ENCODE measurements around the gene ADD1.
"Not testable (repeated sequence)": the region's sequence is repeated elsewhere in the genome, so short reads cannot be mapped to it uniquely, and the experiment has no call there.

ADD1 gene

GRCh38 chr4:2950221-2950989 lies 106.8 kb downstream of the ADD1 start:
- no peak for DNase-seq

DNA sequence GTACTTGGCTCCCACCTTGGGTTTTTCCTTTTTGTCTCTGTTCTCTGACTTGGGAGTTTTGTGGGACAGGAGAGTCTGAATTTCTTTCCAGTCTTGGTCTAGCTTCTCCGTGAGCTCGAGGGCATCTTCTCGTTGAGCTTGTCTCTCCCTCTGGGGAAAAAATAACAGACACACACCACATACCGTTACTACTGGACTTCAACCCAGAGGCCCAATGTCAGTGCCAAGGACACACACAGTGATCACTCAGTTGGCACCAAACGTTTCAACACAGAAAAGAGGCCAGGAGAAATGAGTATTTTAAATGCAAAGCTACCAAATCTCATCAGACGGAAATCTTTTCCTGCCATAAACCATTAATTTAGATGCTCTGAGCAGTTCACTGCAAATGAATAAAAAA lies 109.9 kb downstream of the ADD1 start:
- DNase-seq, result no peak

- DNase-seq, result no peak
Observed at GRCh38 chr4:2954358-2955185, 110.9 kb downstream of the ADD1 start.

DNA sequence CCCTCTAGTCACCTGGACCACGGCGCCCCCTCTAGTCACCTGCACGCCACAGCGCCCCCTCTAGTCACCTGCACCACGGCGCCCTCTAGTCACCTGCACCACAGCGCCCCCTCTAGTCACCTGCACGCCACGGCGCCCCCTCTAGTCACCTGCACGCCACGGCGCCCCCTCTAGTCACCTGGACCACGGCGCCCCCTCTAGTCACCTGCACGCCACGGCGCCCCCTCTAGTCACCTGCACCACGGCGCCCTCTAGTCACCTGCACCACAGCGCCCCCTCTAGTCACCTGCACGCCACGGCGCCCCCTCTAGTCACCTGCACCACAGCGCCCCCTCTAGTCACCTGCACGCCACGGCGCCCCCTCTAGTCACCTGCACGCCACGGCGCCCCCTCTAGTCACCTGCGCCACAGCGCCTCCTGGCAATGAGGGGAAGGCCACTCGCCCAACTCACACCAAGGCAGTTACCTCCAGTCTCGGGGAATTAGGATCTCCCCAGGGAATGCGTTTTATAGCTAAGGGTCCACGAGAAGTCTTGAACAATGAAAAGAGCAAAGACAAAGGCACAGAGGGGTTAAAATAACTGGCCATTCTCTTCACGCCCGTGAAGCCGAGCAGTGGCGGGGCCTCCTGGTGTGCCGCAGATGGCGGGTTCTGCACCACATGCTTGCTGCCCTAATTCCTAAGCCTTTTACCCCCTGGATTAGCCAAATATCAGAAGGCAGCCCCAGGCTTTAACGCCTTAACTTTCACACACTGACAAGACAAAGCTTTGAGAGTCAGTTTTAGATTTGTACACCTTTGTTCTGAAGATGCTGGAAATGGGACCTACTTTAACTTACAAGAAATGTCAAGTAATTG lies 111.8 kb downstream of the ADD1 start:
- not testable (repeated sequence) for DNase-seq

DNA sequence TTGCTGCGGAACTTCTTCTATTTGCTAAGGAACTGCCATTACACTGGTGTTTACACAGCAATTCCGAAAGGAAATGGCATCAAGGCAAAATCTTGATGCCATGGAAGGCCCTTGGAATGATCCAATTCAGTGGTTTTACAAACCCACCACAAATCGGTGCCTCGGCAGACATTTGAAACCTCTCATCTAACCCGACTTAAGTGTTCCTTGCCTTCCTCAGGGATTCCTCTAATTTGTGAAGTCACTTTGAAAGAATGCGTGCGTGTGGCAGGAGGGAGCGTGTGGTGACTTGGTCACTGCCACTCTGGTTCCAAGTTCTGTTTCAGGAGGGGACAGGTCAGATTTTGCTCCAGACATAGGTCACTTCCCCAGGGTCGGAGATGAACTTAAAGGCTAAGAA lies 114.8 kb downstream of the ADD1 start:
- peak; percentile 73 for DNase-seq

DNA sequence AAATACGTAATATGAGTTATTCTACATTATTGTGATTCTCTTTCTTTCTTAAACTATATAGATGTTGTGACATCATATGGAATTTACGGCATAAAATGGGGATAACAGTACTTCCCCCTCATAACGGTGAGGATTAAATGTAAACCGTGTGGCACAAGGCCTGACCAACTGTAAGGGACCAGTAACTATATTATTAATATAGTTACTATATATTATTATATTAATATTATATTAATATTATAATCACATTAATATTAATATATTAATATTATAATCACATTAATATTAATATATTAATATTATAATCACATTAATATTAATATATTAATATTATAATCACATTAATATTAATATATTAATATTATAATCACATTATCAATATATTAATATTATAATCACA lies 116.8 kb downstream of the ADD1 start:
- not testable (repeated sequence) for DNase-seq

GRCh38 chr4:2961421-2961810 lies 117.8 kb downstream of the ADD1 start:
- no peak for DNase-seq

- no peak for DNase-seq
Observed at GRCh38 chr4:2961811-2962441, 118.3 kb downstream of the ADD1 start.

GRCh38 chr4:2962614-2963174 lies 119.0 kb downstream of the ADD1 start:
- DNase-seq, result peak; percentile 36

DNA sequence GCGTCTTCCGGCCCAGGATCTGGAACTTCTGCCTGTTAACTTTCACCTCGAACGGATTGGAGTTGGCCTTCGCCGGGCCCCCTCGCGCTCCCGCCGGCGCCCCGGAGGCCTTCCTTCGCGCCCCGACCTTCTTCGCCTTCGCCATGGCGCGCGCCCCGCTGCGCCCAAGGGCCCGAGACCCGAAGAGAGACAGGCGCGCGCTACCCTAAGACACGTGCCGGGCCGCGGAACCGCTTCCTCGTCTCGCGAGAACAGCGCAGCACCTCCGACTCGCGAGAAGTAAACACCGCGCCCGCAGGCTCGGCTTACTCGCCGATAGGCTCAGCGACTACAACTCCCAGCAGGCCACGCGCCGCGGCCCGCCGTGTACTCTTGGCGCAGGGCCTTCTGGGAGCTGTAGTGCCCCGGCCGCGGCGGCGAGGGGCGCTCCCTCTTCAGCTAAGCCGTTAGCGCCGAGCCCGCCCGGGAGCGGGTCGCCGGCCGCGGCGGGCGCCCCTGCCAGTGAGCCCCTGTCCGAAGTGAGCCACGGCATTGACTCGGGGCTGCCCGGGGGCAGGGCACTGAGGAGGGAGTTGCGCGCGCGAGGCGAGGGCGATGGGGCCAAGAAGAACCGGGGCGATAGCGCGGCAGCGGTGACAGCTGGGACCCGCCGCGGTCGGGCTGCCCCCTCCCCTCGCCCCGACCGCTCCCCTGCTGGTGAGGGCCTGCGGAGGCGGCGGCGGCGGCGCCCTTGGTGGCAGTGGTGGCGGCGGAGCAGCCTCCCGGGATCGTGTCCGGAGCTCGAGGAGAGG lies 119.7 kb downstream of the ADD1 start, which contains the start of the genes GRK4 and NOP14:
Gene GRK4, plus strand, starts transcription at position 397 of the 791 bp plus-strand sequence. CDS start 500 bp downstream, outside the sequence.
Gene NOP14, minus strand, starts transcription at position 232 of the 791 bp plus-strand sequence. Its CDS starts 87 bp downstream, at position 145.
- DNase-seq, result peak; percentile 99

DNA sequence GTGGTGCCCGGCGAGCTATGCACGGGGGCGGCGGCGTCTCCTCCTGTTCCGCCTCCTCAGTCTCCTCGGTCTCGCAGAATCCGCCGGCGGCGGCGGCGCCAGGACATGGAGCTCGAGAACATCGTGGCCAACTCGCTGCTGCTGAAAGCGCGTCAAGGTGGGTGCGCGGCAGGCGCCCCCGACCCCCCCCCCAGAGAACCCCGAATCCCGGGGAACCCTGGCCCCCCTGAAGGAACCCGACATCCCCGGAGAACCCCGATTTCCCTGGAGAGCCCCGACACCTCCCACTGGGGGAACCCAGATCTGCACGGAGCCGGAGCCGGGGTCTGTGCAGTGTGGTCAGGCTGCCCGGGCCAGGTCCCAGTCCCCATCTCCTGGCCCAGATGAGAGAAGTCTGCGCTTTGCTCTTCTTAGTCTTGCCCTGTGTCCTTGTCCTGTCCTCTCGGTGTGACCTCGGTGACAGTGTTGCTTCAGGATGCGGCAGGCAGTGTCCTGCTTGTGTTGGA lies 120.4 kb downstream of the ADD1 start:
- DNase-seq, result peak; percentile 54

DNA sequence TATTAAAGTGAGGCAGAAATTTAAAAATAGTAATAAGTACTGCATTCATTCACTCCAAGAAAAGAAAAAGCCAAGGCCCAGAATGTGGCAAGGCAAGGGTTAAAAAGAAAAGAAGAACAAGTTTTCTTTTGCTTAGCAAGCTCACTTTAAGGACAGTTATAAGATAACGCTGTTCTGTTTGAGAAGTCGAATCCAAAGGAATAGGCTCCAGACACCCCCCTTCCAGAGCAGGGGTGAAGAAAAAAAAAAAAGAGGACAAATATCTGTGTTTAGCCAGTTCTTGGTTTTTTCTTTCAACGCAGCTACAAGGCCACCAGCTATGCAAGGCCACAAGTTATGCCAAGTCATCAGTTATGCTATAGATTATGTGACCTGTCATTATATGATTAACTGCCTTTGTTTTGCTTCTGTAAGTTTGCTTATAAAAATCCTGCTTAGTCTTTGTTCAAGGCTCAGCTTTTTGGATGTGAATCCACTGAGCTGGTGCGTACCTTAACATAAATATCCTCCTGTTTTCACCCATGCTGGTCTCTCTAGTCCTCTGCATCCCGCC lies 121.1 kb downstream of the ADD1 start:
- no peak for DNase-seq

DNA sequence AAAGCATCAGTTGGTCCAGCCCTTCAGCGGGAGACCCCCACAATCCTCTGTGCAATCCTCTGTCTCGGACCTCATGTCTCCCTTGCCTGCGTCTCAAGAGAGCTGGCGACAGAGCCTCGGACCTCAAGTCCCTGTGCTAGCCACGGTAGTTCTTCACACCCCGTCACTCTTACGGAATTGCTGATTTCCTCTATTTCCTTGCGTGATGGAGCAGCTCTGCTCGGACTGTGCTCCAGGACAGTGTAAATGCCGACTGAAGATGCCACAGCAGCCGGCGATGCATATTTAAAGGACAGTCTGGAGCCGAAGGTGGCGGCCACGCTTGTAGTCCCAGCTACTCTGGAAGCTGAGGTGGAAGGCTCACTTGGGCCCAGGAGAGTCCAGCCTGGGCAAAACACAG lies 121.6 kb downstream of the ADD1 start:
- no peak for DNase-seq

DNA sequence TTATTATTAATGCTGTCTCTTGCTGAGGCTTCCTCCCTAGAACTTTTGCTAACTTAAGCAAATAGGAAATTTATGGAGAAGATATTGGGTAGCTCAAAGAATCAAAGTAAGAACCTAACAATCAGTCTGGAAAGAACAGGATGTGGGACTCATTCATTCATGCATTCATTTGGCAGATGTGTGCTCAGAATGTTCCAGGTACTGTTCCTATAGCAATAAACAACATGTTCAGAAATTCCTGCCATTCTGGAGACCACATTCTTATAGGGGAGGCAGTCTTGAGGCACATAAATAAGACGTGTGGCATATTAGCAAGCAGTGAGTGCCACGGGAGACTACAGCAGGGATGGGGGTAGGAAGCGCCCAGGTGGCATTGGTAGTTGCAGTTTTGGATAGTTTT lies 124.7 kb downstream of the ADD1 start:
- no peak for DNase-seq

DNA sequence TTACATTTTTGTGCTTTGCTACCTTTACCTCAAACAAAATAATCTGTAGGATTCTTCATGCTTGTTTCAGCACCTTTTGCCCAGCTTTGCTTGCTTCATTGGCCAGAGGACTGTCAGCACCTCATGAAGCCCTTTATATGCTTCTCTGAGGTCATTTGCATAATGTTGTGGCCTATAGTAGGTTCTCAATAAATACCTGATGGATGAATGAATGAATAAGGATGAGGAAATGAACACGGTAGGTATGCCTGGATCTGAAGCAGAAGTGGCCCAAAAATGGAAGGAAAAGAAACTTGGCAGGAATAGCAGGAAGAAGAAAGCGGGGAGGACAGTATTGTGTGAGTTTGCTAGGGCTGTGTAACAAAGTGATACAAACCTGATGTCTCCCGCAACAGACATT lies 127.6 kb downstream of the ADD1 start:
- DNase-seq, result no peak

GRCh38 chr4:2977211-2978088 lies 133.8 kb downstream of the ADD1 start:
- peak; percentile 44 for DNase-seq
